NCI-H526 (cell line): Measurements from ENCODE around the gene ARHGAP24.

ENCODE experiments used
- DNase-seq, 2 experiments: peaks; one replicate each; lab custom pipeline; 2025; lab: John Stamatoyannopoulos, UW

The ARHGAP24 gene

GRCh38 chr4:85474818-85475630 lies at the start of gene ARHGAP24:
Gene ARHGAP24 (plus strand): TSS chr4:85475150.
- peak; percentile 77 to 80 for DNase-seq

- DNase-seq = no peak
Measured at GRCh38 chr4:85426366-85426765, 48.6 kb upstream of the ARHGAP24 start.

GRCh38 chr4:85427123-85427522 lies 47.8 kb upstream of the ARHGAP24 start:
- no peak for DNase-seq

DNA sequence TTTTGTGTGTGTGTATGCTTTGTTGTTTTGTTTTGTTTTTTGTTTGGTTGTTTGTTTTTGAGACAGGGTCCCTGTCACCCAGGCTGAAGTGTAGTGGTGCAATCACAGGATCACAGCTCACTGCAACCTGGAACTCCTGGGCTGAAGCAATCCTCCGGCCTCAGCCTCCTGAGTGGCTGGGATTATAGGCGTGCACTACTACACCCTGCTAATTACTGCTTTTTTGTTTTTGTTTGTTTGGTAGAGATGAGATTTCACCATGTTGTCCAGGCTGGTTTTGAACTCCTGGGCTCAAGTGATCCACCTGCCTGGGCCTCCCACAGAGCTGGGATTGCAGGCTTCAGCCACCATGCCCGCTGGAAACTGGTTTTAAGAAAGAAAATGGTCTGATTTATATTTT lies 44.7 kb upstream of the ARHGAP24 start:
- DNase-seq = no peak

DNA sequence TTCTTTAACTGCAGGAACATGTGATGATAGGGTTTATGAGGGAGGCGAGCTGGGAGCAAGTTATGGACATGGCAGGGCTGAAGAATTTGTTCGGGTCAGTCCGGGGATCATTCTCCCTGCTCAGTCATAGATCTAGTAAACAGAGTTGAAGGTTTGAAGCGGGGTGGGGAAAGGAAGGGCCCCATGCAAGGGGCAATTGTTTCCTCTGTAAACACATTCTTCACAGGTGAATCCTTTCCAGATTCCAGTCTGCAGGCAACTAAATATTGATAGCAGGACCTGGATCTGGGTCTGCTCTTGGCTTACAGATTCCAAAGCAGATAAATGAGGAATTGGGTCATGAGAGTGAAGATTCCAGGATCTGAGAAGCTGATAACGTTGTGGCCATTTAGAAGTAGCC lies 44.3 kb upstream of the ARHGAP24 start:
- DNase-seq = no peak

DNA sequence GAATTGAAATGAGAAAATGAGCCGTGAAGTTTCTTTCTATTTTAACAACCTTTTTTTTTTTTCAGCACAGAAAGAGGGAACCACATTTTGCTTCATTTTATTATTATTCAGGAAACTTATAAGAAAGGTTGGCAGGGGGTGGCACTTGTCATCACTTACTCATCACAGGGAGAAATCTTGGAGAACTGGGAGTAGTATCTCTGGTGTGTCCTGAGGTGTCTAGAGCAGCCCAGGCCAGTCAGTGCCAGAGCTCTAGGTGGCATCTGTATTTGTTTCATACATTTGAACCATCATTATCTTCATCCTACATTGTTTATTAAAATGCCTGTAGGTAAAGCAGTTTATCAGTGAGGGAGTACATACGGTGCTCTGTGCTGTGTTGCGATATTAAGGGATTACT lies 43.8 kb upstream of the ARHGAP24 start:
- no peak for DNase-seq

DNA sequence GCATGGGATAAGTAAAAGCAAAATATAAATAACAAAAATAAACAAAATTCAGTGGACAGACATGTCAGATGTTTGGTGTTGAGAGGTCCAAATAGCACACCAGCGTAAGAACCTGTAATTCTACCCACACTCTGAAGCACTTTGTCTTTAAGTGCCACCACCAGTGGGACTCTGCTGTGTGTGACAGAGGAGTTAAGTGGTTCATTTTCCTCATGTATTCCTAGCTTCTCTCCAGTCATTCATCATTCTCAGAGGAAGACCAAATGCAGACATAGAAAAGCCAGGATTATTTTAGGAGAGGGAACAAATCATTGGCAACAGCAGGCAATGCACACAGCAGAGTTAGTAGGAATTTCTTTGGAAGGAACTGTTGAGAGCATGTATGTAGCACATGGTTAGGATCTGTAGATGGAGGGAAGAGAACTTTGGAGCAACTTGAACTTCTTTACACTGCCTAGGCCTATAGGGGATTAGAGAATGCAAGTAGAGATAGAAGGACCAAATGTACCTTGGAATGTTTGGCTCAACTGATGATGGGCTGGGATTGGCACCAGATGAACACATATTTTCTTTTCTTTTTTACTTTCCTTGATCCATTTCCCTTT lies 43.0 kb upstream of the ARHGAP24 start:
- DNase-seq = no peak

DNA sequence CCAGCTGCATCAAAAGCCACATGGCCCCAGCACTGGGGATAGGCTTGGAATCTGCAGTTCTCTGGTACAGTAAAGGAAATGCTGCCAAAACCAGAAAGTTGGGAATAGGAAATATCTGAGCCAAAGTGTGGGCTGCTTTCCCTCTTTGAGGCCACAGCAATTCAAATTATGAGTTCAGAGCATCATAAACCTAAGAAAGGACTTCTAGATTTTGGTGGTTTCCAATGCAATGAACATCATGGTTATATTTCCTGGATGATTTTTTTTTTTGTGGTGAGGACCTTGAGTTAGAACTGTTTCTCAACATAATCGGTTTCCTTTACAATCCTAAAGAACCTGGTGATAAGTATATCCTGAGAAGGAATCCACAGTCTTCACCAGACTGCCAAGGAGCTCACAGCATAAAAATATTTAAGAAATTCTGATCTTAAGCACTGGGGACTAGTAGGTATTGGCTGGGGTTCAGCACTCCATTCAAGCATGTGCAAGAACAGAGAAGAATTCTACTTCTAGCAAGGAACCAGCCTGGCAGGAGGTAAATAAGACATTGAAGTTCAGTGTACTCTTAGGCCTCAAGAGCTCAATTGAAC lies 29.8 kb upstream of the ARHGAP24 start:
- no peak for DNase-seq

DNA sequence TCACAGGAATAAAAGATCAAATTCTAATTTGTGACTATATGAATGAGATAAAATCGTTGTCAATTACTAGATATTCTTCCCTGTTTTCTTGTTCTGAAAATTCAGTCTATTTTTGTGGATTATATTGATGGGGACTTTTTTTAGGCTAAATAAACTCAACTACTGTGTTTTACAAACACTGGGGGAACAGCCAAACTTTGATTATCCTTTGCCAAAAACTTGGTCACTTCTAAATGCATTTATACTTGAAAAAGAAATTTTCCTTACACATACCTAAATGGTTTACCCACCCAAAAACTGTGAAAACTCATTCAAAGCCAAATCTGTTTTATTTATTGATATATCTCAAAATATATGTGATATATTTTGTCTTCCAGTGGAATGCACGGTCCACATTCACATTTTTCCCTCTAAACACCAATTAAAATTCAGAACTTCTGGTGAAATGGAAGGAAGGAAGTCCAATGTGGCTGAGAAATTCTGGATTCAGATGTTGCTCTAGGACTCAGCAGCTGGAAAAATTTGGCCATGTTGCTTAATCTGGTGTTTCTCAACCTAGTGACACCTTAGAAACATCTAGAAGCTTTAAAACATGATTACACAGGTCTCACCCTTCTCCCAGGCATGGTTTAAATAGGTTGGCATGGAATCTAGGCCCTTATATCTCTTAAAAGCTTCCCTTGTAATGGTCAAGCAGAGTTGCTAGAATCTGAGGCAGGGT lies 28.6 kb upstream of the ARHGAP24 start:
- DNase-seq = no peak

DNA sequence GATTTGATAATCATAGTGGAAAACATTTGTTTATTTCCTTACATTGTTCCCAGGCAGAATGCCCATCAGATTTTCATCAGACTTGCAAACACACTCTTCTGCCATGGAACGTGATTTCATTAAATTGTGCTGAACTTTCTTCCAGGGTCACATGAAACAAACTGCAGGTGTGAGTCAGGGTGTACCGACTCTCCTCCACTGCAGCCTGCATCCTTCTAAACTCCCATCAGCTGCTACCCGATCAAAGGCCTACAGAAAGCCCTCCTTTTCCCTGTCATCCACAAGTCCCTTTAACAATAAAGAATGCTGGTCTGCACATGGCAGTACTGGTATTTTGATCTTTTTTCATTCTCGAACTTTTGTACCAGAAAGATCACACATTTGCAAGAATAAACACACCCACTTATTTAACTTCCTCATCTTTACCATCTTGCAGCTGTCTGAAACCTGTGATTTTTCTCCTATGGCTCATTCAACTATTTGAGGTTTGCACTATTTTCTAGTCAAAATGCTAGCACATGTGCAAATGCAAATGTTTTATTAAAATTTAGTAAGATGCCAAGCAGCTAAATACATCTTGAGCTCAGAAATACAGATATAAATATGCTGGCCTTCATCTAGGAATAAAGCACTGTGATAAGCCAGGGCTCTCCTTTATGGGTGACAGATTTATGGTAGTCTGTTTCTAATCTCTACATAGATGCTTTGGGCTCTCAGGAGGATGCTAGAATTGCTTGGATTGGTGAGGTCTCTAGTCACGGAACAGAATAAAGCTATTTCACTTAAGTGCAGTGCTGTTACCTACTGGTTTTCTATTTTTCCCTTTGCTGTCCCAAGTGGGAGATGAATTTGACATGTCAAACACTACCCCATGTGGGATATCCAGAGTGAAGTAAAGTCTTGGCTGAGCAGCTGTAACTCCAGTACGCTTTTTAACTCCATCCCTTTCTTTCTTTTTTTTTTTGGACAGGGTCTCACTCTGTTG lies 25.8 kb upstream of the ARHGAP24 start:
- DNase-seq = no peak

GRCh38 chr4:85452058-85452731 lies 22.8 kb upstream of the ARHGAP24 start:
- no peak for DNase-seq

- DNase-seq = no peak
Measured at GRCh38 chr4:85455942-85456341, 19.0 kb upstream of the ARHGAP24 start.

GRCh38 chr4:85457752-85458467 lies 17.0 kb upstream of the ARHGAP24 start:
- no peak for DNase-seq

DNA sequence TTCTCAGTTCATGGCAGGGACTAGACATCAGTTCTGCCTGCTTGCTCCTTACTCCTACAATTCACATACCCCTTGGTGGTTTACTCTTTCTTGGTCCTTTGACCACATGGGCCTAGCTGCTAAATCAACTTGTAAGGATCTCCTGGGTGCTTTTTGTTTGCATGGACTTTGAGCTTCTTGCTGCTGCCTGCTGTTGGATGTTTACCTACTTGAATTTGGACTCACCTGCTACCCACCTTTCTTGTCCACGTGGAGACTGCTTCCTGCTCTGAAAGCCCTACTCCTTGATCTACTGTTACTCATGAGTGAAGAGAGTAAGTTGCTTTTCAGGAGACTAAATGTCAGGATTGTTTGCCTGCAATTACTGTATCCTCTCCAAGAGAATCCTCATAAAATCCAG lies 15.2 kb upstream of the ARHGAP24 start:
- DNase-seq = no peak

- no peak for DNase-seq
Measured at GRCh38 chr4:85474356-85474755, 594 bp upstream of the ARHGAP24 start.

GRCh38 chr4:85475631-85476233 lies 782 bp downstream of the ARHGAP24 start:
- no peak for DNase-seq

GRCh38 chr4:85476381-85476780 lies 1.4 kb downstream of the ARHGAP24 start:
- DNase-seq = no peak

DNA sequence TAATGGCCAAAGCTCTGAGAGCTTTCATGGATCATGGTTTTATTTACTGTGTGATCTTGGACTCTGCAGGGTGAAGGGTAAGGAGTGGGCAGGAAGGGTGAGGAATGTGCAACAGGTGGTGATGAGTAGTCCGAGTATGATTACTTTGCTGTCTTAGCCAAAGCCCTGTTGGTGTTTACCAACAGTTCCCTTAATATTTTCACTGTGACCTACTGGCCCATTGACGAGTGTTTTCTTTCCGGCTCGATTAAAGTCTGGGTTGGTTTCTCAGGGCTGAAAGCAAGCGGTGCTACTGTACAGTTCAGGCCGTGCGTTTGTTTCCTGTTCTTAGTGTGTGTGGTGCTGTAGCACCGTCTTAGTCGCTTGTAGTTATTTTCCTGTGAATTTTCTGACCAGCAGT lies 2.6 kb downstream of the ARHGAP24 start:
- DNase-seq = no peak

DNA sequence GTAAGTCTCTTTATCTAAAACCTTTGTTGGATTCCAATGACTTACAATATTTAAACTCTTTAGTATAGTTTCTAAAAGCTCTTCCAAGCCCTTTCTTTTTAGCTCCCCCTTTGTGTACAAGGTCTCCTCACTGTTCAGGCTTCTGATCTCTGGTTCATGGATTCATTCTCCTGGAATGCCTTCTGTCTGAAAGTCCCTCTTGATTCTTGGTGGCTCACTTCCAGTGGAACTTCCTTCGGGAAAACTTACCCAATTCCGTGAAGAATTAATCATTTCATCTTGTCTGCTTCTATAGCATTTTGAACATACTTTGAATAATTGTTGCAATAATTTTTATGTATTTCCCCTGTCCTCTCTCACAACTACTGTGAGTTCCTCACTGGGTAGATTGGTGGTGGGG lies 3.6 kb downstream of the ARHGAP24 start:
- DNase-seq = no peak
